EL (cell line): Measurements from ENCODE around the gene SKAP2.
A peak's percentile ranks its signal among the peaks of the same experiment; 100 is the strongest.

Experiments used
- DNase-seq: peaks from one replicate; pipeline ENCODE4 v3.0.0-alpha.2; 2016

SKAP2 gene, protein sequence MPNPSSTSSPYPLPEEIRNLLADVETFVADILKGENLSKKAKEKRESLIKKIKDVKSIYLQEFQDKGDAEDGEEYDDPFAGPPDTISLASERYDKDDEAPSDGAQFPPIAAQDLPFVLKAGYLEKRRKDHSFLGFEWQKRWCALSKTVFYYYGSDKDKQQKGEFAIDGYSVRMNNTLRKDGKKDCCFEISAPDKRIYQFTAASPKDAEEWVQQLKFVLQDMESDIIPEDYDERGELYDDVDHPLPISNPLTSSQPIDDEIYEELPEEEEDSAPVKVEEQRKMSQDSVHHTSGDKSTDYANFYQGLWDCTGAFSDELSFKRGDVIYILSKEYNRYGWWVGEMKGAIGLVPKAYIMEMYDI

DNA sequence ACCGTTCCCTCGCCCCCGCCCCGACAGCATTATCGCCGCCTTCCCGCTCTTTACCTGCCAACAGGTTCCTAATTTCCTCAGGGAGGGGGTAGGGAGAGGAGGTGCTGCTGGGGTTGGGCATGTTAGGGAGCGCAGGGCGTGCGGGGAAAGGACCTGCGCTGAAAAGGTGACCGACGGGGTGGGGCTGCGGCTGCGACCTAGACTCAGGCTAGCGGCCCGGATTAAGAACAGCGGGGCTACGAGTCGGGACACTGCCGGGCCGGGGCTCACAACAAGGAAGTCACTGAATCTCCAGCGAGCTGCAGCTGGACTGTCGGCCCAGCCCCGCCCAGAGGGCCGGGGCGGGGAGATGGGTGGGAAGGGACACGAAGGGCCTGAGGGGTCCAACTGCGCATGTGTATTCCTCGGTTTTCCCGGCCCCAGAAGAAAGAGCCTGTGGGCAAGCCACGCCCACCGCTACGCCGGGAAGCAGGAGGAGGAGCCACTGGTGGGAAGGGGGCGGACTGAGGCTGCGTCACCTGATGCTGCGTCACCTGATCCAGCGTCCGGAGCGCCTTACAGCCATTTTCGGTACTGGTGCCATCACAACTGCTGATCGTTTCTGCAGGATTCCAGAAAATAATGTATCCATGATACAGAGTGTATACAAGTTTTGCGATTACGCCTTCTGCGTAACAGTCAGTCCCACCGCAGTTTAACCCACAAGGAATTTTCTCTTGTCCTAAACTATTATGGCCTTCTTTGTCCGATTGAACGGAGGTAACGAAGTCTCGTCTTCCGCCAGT is at the start of gene SKAP2:
TSS of gene SKAP2 (minus strand) at position 282 of the 785 bp plus-strand sequence. CDS start at position 121, 161 bp downstream.
- peak; percentile 99 for DNase-seq

GRCh38 chr7:26912933-26913536 is 48.6 kb upstream of the SKAP2 start:
- no peak for DNase-seq

- no peak for DNase-seq
These were observed 47.9 kb upstream of the SKAP2 start for GRCh38 chr7:26912338-26912737.

- peak; percentile 90 for DNase-seq
These were observed 45.8 kb upstream of the SKAP2 start for GRCh38 chr7:26910221-26910620.

DNA sequence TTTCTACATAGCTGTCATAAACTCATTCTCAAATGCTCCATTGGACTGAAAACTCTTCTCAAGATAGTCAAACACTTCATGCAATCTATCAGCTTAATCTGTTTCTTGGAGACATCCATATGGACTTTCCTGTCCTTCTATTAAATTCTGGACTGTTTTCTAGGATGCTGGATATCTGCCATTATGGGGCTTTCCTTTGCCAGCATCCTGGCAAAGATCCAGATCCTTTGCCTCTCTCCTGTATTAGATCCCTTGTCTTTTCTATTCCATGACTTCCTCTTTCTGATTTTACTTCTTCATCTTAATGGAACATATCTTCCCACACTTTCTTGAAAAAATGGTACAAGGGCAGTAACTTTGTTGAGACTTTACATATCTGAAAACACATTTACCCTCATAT is 35.9 kb upstream of the SKAP2 start:
- no peak for DNase-seq

GRCh38 chr7:26899519-26899918 is 35.1 kb upstream of the SKAP2 start:
- no peak for DNase-seq

GRCh38 chr7:26898891-26899290 is 34.5 kb upstream of the SKAP2 start:
- no peak for DNase-seq

GRCh38 chr7:26897928-26898327 is 33.5 kb upstream of the SKAP2 start:
- DNase-seq, result no peak

DNA sequence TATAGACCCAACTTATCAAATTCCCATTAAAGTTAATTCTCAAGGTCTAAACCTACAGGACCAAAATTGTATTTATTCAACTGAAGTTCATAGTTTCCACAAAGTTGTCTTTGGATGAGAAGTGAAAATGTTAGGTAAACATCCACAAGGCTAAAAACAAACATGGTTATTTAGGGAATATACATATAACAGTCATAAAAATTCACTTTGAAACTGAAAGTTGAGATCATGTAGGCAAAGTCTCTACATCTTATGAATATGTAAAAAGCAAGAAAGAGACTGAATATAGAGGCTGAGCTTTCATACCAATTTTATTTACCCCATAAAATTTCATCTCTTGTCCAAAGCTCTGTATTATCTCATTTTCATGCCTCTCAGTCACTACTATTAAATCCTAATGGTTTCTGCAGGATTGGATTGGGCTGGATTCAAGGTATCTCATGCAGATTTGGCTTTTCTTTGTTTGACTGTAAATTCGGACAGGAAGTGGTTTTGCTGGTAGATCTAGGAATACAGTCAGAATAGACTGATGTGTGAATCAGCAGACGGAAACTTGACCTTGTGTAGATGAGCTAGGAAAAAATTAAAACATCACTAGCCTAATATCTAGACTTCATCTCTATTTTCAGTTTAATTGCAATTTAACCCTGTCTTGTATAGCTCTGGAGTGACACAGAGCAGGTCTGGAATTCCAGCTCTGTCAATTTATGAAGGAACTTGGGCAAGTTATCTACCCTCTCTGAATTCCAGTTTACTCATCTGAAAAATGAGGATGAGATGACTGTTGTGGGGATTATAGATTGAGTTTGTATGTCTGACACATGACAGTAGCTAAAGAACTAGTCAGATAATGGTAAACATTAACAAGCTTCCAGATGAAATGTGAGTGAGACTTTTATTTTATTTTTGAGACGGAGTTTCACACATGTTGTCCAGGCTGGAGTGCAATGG is 27.3 kb upstream of the SKAP2 start:
- peak; percentile 60 for DNase-seq

GRCh38 chr7:26880852-26881251 is 16.5 kb upstream of the SKAP2 start:
- DNase-seq, result no peak

GRCh38 chr7:26879671-26880070 is 15.3 kb upstream of the SKAP2 start:
- no peak for DNase-seq

DNA sequence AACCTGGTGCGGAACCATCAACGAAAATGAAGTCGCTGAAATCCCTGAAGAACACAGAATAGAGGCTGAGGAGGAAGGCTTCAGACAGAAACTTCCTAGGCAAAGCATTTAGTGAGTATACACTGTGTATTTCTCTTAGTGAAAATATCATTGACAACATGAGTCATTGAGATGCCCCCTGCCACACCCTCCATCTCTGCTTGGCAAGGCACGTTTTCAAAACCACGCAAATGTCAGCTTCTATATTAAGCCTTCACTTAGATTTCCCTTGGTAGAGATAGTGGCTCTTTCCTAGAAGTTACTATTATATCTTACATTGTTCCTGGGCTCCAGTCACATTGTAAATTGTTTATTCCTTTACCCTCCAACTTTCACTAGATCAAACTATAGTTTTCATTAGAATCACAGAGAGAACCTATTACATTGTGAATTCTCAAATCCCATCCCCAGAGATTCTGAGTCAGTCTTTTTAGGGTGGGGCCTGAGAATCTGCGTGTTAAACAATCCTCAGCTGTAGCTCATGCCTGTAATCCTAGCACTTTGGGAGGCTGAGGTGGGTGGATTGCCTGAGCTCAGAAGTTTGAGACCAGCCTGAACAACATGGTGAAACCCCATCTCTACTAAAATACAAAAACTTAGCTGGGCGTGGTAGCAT is 4.6 kb upstream of the SKAP2 start:
- DNase-seq, result peak; percentile 32

DNA sequence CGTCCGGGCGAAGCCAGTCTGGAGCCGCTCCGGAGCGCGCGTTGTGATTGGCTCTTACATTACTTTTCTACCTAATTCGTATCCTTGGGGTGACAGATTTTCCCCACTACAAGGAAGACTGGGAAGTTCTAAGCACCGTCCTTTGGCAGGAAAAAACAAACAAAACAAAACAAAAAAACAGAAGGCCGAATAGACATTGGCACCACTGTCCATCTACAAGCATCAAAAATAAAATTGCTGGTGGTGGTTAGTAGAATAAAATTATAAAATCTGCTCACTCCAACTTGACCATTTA is 651 bp upstream of the SKAP2 start:
- no peak for DNase-seq

GRCh38 chr7:26863518-26864308 is 677 bp downstream of the SKAP2 start:
- DNase-seq, result peak; percentile 29

GRCh38 chr7:26862834-26863233 is 1.6 kb downstream of the SKAP2 start:
- no peak for DNase-seq

DNA sequence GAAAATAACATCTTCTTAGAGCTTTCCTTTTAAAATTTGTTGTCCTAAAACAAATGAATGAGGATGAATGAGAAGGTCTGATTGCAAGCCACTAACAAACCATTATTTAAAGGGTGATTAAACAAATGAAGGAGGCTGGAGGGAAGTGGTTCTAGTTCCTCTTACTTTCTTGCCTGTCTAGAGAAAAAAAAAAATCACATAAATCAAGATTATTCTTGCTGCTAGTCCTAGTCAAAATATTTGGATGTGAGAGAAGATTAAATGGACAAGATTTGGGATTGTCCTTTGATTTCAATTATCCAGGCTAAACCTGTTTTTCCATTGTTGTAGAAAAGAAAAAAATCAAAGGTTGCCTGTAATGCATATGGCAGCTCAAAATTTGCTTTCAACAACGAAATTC is 3.3 kb downstream of the SKAP2 start:
- no peak for DNase-seq

DNA sequence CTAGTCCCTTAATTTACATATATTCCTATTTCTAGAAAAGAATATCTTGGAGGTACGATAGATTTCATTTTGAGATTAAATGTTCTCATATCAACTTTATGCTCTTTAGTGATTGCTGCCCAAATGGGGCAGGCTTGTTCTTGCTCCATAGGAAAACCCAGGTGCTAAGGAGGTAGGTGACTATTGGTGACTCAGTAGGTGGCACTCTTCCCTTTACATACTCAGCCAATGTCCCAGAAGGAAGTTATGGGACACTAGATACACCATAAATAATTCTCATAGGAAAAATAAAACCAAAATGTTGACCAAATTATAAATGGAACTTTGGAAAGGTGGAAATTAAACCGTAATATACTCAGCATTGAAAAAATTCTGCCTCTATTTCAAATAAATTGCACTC is 4.0 kb downstream of the SKAP2 start:
- DNase-seq, result no peak

DNA sequence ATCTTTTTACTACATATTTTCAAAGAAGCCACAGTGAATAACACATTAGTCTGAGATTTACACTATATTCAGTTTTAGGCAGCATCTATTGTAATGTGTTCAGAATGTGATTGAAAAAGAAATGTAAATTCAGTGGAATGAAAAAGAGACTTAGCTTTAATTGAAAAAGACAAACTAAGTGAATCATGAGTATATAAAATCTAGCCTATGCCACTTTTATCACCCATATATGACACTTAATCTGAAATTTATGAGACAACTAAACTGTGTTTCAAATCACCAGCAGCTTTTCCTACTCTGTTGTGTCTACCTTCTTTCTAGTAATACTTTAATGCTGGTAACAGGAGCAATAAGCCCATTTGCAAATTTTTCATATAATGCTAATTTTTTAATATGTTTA is 4.7 kb downstream of the SKAP2 start:
- DNase-seq, result no peak

DNA sequence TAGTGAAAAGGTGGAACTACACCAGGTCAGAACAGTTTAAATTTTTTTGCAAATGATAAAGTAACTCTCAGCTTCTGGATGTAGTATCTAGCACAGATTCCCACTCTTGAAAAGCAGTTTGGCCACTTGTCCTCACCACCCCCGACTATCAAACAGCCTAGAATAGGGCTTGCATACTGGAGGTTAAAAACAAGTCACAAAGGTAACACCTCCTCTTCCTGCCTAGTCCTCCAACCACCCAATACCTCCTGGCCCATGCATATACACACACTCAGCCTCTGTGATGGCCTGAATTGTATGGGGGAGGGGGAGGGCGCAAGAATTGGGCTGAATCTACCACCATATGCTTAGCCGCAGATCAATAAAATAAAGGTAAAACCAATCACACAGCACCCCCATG is 5.7 kb downstream of the SKAP2 start:
- no peak for DNase-seq

DNA sequence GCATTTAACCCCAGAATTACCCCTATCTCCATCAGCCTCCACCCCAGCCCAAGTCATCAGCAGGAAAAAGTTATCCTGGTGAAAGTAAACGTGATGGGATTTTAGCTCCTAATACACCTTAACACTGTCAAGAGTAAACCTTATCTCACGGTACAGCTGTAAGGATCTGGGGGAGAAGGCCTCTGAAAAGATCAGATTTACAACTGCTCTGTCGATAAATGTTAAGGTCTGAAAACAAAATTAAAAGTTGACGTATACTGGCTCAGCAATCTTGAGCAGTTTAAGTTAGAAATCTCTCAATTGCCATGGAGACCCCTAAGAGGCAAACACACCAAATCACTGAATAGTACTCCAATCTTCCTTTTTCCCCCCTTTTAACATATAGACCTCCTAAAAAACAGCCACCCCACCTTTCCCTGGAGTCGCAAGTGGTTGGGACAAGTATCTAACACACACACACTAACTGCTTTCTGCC is 6.1 kb downstream of the SKAP2 start:
- no peak for DNase-seq

DNA sequence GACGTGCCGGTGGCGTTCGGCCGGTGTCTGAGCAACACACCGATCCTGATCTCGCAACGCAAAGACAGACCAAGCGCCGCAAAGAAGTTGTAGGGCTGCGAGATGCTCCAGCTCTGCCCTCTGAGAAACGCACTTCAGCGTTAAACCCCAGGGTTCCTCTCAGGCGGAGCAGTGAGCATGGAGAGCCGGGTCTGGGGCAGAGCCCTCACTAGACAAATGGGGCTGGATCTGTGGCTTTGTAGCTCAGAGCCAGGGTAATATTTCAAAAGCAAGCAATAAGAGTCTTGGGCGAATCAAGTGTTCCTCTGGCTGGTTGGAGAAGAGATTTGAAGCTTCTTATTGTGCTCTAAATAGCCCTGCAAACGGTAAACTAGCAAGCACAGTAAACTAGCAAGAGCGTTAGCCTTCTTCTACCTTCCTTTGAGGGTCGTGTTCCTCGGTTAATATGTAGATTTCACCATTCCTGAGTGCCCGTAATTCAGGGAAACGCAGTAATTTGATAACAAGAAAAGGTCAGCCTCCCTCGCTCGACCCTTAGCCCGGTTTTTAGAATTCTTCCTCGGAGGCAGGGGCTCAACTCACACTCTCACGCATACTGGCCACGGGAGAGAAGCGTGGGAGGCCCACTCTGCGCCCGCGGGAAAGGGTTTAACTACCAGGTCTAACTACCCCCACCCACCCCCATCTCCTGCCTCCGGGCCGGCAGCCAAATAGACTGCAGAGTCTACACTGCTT is 6.7 kb downstream of the SKAP2 start:
- no peak for DNase-seq
